HepG2 (cell line): ENCODE measurements around the gene PRR14. TPM values are rescaled to one million over a fixed set of nuclear protein-coding genes. Genes with fewer than 3 reads are reported as not detected.
A peak's percentile ranks its signal among the peaks of the same experiment; 100 is the strongest.

ENCODE experiments used
- AKNA ChIP-seq: sonication (generic); formaldehyde crosslinking; IDR thresholded peaks from 2 replicates; pipeline ENCODE4 v1.4.0; 2020; ENCODE audit warnings: missing genetic modification reagents, borderline replicate concordance
- ARID4A ChIP-seq: sonication (generic); formaldehyde crosslinking; IDR thresholded peaks from 2 replicates; pipeline ENCODE4 v1.5.0; 2020; ENCODE audit warnings: mild to moderate bottlenecking, missing genetic modification reagents, borderline replicate concordance
- FOXP4 ChIP-seq: sonication (generic); formaldehyde crosslinking; IDR thresholded peaks from 2 replicates; pipeline ENCODE4 v1.4.0; 2020; ENCODE audit warnings: missing genetic modification reagents
- IRF9 ChIP-seq: sonication (generic); formaldehyde crosslinking; IDR thresholded peaks from 2 replicates; pipeline ENCODE4 v1.8.0; 2022; ENCODE audit warnings: missing genetic modification reagents, mild to moderate bottlenecking, borderline replicate concordance
- SRSF9 ChIP-seq: fragments of 200-400 bp; formaldehyde crosslinking; IDR thresholded peaks from 2 replicates; pipeline ENCODE4 v1.6.1; 2018; ENCODE audit warnings: borderline replicate concordance, mild to moderate bottlenecking, low read depth, low read length; ENCODE audit not compliant: insufficient read depth, poor library complexity, severe bottlenecking
- ZNF136 ChIP-seq: sonication (generic); formaldehyde crosslinking; IDR thresholded peaks from 2 replicates; pipeline ENCODE4 v1.8.1; 2022; ENCODE audit warnings: low read depth, mild to moderate bottlenecking, moderate library complexity, missing genetic modification reagents
- ZNF430 ChIP-seq: sonication (generic); formaldehyde crosslinking; IDR thresholded peaks from 2 replicates; pipeline ENCODE4 v1.9.0; 2021; ENCODE audit warnings: mild to moderate bottlenecking, missing genetic modification reagents
- ZNF543 ChIP-seq: sonication (generic); formaldehyde crosslinking; IDR thresholded peaks from 2 replicates; pipeline ENCODE4 v1.4.0; 2020; ENCODE audit warnings: mild to moderate bottlenecking, missing genetic modification reagents
- ZNF546 ChIP-seq: sonication (generic); formaldehyde crosslinking; conservative IDR thresholded peaks from 2 replicates; pipeline ENCODE4 v1.8.1; 2023; ENCODE audit warnings: mild to moderate bottlenecking, missing genetic modification reagents
- ZNF691 ChIP-seq: sonication (generic); formaldehyde crosslinking; IDR thresholded peaks from 2 replicates; pipeline ENCODE4 v1.4.0; 2020; ENCODE audit warnings: missing genetic modification reagents, low read depth, mild to moderate bottlenecking, borderline replicate concordance
- polyA plus RNA-seq, 8 experiments: library from polyadenylated mRNA; depleted of rRNA in 3 of 8; stranded (reverse) in 7 of 8; unstranded in 1 of 8; fragments of >200 nt; fragmentation: Illumina TruSeq in 4 of 8; extraction: Trizol in 4 of 8; gene quantifications; 2 replicates each; pipeline versions ENCODE4 v1.2.1 to v1.2.3, GENCODE V29; 2011 to 2016; ENCODE audit warnings: low read depth in 4 of 8, missing spikeins in 1 of 8, mixed read lengths in 1 of 8; ENCODE audit not compliant: insufficient read depth in 1 of 8
- total RNA-seq, 5 experiments: library from RNA; depleted of rRNA; stranded (reverse); fragments of >200 nt; fragmentation: Illumina TruSeq; extraction: Trizol; gene quantifications; 2 replicates each; pipeline ENCODE4 v1.2.3, GENCODE V29; 2016; ENCODE audit warnings: low read depth in 1 of 5

The PRR14 gene
- total and polyA plus RNA-seq, 2 of the 13 experiments (the other 11 are each of a cell fraction or from before 2014, with no cell fraction given) = 8.4 to 11.0 TPM

GRCh38 chr16:30651124-30652004 is 604 bp downstream of the PRR14 start (continued):
- TF ChIP-seq ARID4A = peak; percentile 55; the same call in 1 of the 2 replicates
- TF ChIP-seq ZNF136 (CRISPR knock-in tag) = no peak
- TF ChIP-seq ZNF543 (CRISPR knock-in tag) = no peak
- TF ChIP-seq IRF9 (CRISPR knock-in tag) = no peak
- TF ChIP-seq ZNF430 (CRISPR knock-in tag) = peak; percentile 87
- 0 out of 2 replicates have a peak, but pooled peaks have one; percentile 15 for TF ChIP-seq FOXP4 (CRISPR knock-in tag)
- peak; percentile 36; the same call in 1 of the 2 replicates for TF ChIP-seq ZNF691
- no peak for TF ChIP-seq AKNA
- no peak for TF ChIP-seq SRSF9
- peak; percentile 28; the same call in 1 of the 2 replicates for TF ChIP-seq ZNF546 (CRISPR knock-in tag)
